ENCODE measurements around the gene MTHFSD.

GRCh38 chr16:86597880-86598606 is 43.0 kb upstream of the MTHFSD start:
- TF ChIP-seq CTCF (IDR thresholded peaks at IDR 0.05): no peak
- no peak for TF ChIP-seq POLR2AphosphoS5 (IDR thresholded peaks at IDR 0.05; ENCODE audit: low read depth, low read length)
- TF ChIP-seq RAD21 (IDR thresholded peaks at IDR 0.05; ENCODE audit: low read length): no peak
- TF ChIP-seq GATA2 (CRISPR knock-in tag; IDR thresholded peaks at IDR 0.05): no peak
- TF ChIP-seq, protein P1, sequence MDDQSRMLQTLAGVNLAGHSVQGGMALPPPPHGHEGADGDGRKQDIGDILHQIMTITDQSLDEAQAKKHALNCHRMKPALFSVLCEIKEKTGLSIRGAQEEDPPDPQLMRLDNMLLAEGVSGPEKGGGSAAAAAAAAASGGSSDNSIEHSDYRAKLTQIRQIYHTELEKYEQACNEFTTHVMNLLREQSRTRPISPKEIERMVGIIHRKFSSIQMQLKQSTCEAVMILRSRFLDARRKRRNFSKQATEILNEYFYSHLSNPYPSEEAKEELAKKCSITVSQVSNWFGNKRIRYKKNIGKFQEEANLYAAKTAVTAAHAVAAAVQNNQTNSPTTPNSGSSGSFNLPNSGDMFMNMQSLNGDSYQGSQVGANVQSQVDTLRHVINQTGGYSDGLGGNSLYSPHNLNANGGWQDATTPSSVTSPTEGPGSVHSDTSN (IDR thresholded peaks at IDR 0.05): no peak
- TF ChIP-seq USF2 (IDR thresholded peaks at IDR 0.05; ENCODE audit: borderline replicate concordance, low read depth, low read length): no peak
- no peak for TF ChIP-seq TAF1 (IDR thresholded peaks at IDR 0.05; ENCODE audit: borderline replicate concordance, low read depth, low read length)
- no peak for TF ChIP-seq EP300 (IDR thresholded peaks at IDR 0.05; ENCODE audit: borderline replicate concordance in 1 of 2, low read depth in 1 of 2, low read length in 1 of 2)
- no peak for TF ChIP-seq JUND (IDR thresholded peaks at IDR 0.05)
- no peak for TF ChIP-seq EZH2phosphoT487 (IDR thresholded peaks at IDR 0.05; ENCODE audit: borderline replicate concordance, low read depth)
- no peak for TF ChIP-seq RFX5 (IDR thresholded peaks at IDR 0.05; ENCODE audit: low read length)
